GM23248 (cell line): ENCODE measurements around the gene ANO4.

ENCODE experiments used
- EZH2 ChIP-seq: fragments of 200-600 bp; sonication (generic); IDR thresholded peaks from 2 replicates; pipeline ENCODE4 v1.6.1; 2018; ENCODE audit warnings: antibody characterized with exemption, mild to moderate bottlenecking; ENCODE audit not compliant: insufficient read depth, poor library complexity, severe bottlenecking
- EZH2phosphoT487 ChIP-seq: fragments of 200-600 bp; sonication (generic); IDR thresholded peaks from 2 replicates; pipeline ENCODE4 v1.6.1; 2018; ENCODE audit warnings: antibody characterized with exemption, moderate library complexity, mild to moderate bottlenecking, low read depth; ENCODE audit not compliant: insufficient read depth

- TF ChIP-seq EZH2 (no peak), EZH2phosphoT487 (no peak)
Observed at GRCh38 chr12:100789146-100789545, 5.4 kb upstream of the ANO4 start.
